HG02840 (cell line): ENCODE data around the gene TMEM235.
"Not testable (repeated sequence)": the region's sequence is repeated elsewhere in the genome, so short reads cannot be mapped to it uniquely, and the experiment has no call there.

Source experiments
- ATAC-seq: cut with Tn5 transposase; IDR thresholded peaks from one replicate; pipeline ENCODE4 v1.9.1; 2021; ENCODE audit warnings: mild to moderate bottlenecking, moderate library complexity, moderate number of reproducible peaks; ENCODE audit not compliant: unreplicated experiment, low FRiP score

TMEM235 gene

DNA sequence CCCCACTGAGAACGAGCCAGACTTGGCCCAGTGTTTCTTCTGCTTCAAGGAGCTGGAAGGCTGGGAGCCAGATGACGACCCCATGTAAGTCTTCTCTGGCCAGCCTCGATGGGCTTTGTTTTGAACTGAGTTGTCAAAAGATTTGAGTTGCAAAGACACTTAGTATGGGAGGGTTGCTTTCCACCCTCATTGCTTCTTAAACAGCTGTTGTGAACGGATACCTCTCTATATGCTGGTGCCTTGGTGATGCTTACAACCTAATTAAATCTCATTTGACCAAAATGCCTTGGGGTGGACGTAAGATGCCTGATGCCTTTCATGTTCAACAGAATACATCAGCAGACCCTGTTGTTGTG, 16.7 kb upstream of the TMEM235 start:
- no peak for ATAC-seq

DNA sequence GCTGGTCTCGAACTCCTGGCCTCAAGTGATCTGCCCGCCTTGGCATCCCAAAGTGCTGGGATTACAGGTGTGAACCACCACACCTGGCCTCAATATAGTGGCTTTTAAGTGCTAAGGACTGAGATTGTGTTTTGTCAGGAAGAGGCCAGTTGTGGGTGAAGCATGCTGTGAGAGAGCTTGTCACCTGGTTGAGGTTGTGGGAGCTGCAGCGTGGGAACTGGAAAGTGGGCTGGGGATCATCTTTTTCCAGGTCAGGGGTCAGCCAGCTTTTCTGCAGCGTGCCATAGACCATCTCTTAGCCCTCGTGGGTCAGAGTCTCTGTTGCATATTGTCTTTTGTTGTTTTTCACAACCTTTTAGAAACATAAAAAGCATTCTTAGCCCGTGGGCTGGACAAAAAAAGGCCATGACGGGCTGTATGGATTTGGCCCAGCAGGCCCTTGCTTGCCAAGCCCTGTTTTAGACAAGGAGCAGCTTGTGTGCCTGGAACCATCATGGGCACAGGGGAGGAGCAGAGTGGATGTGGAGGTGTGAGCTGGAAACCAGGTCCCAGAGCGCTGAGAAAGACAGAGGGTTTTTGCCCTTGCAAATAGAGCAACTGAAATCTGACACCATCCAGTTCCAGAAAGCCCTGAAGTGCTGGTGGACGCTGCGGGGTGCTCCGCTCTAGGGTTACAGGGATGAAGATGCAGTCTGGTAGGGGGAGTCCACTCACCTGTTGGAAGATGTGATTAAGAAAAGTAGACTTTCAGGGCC, 11.9 kb upstream of the TMEM235 start:
- no peak for ATAC-seq

DNA sequence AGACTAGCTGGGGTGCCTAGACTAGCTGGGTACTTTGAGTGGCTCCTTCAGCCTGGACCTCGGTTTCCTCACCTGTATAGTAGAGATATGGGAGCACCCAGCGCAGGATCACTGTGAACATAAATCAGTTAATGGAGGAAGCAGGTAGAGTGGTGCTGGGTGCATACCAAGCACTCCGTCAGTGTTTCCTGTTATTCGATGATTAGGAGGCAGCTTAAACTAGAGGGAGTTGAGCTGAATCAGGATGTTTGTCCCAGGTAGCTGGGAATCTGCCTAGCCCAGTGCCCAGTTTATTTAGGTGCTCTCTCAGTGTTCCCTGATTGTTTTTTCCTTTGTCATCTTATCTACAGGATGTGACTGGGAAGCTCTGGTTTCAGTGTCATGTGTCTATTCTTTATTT, 8.4 kb upstream of the TMEM235 start:
- ATAC-seq, result no peak

DNA sequence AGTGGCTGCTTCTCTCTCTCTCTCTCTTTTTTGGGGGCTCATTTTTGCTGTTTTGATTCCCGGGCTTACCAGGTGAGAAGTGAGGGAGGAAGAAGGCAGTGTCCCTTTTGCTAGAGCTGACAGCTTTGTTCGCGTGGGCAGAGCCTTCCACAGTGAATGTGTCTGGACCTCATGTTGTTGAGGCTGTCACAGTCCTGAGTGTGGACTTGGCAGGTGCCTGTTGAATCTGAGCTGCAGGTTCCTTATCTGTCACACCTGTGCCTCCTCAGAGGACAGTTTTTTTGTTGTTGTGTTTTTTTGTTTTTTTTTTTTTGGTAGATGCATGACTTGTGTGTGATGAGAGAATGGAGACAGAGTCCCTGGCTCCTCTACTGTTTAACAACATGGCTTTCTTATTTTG, 7.7 kb upstream of the TMEM235 start:
- no peak for ATAC-seq

DNA sequence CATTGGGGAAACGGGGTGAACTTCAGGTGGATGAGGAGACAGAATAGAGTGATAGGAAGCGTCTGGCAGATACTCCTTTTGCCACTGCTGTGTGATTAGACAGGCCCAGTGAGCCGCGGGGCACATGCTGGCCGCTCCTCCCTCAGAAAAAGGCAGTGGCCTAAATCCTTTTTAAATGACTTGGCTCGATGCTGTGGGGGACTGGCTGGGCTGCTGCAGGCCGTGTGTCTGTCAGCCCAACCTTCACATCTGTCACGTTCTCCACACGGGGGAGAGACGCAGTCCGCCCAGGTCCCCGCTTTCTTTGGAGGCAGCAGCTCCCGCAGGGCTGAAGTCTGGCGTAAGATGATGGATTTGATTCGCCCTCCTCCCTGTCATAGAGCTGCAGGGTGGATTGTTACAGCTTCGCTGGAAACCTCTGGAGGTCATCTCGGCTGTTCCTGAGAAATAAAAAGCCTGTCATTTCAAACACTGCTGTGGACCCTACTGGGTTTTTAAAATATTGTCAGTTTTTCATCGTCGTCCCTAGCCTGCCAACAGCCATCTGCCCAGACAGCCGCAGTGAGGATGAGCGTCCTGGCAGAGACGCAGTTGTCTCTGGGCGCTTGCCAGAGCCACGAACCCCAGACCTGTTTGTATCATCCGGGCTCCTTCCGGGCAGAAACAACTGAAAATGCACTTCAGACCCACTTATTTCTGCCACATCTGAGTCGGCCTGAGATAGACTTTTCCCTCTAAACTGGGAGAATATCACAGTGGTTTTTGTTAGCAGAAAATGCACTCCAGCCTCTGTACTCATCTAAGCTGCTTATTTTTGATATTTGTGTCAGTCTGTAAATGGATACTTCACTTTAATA, 7.0 kb upstream of the TMEM235 start:
- no peak for ATAC-seq

DNA sequence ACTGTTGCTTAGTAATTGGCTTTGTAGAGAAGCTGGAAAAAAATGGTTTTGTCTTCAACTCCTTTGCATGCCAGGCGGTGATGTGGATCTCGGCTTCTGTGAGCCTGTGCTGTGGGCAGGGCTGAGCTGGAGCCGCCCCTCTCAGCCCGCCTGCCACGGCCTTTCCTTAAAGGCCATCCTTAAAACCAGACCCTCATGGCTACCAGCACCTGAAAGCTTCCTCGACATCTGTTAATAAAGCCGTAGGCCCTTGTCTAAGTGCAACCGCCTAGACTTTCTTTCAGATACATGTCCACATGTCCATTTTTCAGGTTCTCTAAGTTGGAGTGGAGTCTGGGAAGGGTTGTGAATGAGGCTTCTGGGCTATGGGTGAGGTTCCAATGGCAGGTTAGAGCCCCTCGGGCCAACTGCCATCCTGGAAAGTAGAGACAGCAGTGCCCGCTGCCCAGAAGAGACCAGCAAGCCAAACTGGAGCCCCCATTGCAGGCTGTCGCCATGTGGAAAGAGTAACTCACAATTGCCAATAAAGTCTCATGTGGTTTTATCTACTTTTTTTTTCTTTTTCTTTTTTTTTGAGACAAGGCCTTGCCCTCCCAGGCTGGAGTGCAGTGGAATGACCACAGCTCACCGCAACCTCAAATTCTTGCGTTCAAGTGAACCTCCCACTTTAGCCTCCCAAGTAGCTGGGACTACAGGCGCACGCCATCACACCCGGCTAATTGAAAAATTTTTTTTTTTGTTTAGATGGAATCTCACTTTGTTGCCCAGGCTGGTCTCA, 6.2 kb upstream of the TMEM235 start:
- ATAC-seq, result no peak

DNA sequence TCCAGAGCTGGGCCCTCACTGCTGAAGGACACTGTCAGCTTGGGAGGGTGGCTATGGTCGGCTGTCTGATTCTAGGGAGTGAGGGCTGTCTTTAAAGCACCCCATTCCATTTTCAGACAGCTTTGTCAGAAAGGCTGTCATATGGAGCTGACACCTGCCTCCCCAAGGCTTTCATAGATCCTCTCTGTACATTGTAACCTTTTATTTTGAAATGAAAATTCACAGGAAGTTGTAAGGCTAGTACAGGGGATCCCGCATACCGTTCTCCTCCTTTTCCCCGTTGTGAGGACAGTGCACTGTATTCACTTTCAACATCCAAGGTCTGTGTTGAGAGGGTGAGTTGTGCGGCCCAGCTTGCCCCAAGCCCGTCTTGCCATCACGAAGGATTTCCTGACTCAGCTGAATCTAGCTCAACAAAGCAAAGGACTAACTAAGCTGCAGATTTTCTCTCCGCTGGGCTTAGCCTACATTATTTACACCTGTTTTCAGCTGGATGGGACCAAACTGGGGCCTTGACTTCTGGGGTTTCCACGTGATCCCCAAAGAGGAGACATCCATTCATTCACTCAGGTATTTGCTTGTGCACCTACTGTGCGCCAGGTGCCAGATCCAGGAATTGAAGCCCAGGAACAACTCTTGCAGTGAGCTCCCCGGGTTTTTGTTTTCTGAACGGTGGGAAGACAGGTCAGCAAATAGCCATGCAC, 5.2 kb upstream of the TMEM235 start:
- ATAC-seq, result no peak

DNA sequence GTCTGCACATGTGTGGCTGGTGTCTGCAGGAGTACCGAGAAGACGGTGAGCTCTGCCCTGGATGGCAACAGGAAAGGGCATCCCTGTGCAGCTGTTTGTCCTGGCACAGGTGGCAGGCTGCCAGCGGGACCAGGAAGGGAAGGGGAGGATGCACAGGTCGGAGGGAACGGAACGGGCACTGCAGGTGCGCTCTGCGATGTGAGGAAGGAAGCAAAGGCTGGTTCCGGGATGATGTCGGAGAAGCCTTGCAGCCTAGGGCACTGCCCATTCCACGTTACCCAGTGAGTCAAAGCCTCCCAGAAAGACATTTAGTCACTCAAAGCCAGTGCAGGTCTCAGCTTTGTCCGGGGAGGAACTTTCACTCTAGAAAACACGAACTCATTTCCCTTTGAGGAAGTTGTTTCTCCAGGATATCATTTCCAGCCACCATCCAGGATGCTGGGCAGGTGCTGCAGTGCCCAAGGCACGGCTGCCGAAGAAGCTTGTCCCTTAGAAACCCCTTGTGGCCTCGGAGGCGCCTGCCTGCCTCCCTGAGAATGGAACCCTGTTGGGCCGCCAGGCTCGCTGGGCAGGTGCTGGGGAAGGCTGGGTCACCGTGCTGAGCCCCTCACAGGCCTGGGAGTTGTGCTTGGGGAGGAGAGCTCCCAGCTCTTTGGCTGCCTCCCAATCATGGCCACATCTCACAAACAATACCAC, 4.5 kb upstream of the TMEM235 start:
- ATAC-seq, result no peak

DNA sequence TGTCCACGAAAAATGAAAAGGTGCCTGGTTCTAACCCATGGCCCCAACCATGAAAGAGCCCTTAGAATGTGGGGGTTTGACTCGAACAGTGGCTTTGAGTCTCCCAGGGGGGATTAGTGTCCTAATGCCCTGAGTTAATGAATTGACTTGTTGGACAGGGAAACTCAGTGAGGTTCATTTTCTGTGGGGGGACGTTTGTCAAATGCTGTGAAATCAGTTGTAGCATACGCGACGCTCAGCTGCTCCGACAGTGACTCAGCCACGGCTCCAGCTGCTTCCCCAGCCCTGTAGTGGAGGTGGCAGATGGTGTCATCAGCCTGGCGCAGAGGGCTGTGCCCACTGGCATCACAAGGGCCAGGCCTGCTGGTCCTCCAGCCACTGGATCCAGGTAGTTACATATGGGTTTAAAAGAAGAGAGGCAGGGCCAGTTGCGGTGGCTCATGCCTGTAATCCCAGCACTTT, 3.9 kb upstream of the TMEM235 start:
- ATAC-seq, result no peak

DNA sequence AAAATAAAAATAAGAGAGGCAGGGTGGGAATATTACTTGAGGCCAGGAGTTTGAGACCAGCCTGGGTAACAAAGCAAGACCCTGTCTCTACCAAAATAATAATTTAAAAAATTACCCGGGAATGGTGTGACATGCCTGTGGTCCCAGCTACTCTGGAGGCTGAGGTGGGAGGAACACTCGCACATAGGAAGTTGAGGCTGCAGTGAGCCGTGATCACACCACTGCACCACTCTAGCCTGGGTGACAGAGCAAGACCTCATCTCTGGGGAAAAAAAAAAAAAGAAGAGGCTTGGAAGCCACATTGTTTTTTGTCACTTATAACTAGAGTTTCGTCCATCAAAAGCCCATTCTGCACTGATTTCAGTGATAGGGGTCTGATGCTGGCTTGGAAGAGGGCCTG, 3.3 kb upstream of the TMEM235 start:
- ATAC-seq, result no peak

DNA sequence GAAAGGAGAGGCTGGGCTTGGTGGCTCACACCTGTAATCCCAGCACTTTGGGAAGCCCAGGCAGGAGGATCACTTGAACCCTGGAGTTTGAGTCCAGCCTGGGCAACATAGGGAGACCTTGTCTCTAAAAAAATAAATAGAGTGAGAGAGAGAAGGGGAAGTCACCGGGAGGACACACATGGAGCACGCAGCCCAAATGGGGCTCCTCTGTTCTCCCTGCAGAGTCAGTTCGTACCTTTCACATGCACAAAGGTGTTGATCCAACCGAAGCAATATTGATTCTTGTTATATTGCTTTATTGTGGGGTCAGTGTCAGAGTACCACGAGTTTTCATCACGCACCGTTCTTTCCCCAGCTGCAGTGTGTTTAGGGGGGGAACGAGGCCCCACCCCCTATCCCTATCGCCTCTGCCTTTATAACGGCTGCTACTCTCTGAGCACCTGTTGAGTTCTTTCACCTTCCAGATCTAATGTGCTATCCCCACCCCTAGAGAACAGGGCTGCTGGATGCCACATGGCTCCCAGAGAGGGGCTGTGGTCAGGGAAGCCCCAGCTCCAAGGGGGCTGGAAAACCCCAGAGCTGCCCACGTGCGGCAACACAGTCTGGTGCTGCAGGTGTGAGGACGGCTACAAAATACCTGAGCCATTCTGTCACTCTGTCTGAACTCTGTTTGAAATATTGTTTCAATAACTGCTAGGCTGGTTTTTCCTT, 1.0 kb upstream of the TMEM235 start:
- ATAC-seq, result no peak

DNA sequence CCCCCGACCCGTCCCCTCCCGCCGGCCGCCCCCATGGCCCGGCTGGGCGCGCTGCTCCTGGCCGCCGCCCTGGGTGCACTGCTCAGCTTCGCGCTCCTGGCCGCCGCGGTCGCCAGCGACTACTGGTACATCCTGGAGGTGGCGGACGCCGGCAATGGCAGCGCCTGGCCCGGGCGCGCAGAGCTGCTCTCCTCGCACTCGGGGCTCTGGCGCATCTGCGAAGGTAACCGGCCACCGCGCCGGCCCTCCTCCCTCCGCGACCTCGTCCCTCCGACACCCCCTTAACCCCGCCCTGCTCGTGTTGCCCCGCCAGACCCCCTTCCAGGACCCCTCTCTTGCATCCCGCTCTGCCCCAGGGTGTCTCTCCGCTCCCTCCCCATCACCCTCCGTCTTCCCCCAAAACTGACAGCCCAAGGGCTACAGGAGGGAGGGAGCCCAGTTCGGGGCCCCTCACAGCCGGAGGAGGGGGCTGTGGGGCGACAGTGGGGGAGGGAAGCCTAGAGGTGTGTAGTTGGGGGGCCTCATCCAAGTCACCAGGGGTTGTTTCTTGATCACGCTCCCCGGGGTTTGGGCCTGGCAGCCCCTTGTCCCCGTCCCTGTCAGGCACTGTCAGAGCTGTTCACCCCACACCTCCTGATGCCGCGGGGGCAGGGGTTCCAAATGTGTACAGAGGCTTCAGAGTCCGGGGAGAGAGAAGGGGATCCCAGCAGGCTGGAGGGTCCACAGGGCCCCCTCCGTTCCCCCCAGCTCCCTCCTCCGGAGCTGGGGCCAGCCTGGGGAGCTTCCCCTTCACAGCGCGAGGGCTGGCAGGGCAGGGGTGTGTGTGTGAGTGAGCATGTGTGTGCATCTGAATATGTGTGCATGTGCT, 794 bp downstream of the TMEM235 start:
- ATAC-seq, result no peak

DNA sequence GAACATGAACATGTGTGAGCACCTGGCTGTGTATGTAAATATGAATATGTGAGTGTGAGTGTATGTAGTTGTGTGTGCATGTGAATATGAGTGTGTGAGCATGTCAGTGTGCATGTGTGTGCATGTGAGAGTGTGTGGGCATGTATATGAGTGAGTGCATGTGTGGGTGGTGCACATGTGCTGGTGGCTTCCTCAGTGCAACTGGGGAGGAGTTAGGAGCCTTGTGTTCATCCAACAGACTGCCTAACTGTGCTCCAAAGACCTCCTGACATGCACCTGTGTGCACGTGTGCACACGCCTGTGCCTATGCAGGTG, 1.4 kb downstream of the TMEM235 start:
- ATAC-seq, result no peak

DNA sequence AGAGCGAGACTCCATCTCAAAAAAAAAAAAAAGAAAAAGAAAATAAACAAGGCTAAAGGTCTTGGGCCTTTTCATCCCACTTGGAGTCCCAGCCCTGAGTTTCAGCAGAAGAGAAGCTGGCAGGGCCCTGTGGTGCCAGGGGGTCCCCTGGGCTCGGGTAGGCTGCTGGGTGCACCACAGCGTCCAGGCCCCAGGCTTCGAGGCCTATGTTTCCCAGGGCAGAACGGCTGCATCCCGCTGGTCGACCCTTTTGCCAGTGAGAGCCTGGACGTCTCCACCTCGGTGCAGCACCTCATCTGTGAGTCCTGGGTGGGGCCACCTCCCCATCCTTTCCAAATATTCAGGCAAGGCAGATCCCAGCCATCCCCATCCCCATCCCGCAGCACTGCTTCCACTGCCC, 2.2 kb downstream of the TMEM235 start:
- ATAC-seq, result no peak

DNA sequence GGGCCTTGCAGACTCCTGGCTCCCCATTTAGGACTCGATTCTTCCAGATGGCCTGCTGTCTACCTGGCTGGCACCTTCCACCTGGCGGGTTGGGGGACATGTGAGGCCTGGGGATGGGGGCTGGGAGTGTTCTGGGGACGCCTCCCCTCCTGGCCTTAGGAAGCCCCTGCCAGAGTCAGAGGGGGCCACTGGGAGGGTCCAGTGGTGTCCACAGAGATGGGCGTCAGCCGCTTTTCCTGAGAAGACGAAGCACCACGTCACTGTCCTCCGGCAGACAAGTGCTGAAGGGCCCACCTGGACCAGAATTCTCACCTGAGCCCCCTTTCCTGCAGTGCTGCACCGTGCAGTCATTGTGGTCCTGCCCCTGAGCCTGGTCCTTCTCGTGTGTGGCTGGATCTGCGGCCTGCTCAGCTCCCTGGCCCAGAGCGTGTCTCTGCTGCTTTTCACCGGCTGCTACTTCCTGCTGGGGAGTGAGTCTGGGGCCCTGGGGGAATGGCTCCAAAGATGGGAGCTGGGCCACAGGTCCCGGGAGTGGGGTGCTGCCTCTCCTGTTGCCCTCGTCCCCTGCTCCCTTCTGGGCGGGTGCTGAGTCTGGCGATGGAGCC, 2.9 kb downstream of the TMEM235 start:
- no peak for ATAC-seq

DNA sequence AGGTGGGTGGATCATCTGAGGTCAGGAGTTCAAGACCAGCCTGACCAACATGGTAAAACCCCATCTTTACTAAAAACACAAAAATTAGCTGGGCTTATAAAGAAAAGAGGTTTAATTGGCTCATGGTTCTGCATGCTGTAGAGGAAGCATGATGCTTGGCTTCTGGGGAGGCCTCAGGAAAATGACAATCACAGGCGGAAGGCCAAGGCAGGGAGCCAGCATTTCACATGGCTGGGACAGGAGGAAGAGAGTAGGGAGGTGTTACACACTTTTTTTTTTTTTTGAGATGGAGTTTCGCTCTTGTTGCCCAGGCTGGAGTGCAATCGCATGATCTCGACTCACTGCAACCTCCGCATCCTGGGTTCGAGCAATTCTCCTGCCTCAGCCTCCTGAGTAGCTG, 3.6 kb downstream of the TMEM235 start:
- not testable (repeated sequence) for ATAC-seq

DNA sequence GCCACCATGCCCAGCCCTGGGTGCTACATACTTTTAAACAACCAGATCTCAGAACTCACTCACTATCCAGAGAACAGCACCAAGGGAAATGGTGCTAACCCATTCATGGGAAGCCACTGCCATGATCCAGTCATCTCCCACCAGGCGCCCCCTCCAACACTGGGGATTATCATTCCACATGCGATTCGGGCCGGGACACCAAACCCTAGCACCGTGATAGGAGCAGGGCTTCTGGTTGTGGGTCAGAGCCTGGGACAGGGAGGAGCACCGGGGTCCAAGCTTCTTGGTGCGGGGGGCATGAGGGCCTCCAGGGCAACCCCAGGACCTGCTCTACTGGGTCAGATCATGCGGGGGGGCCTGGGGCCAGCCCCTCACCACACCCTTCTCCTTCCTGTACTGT, 4.5 kb downstream of the TMEM235 start:
- no peak for ATAC-seq
